GM18951 (cell line): ENCODE data around the gene IQSEC1.

ENCODE experiments used
- POLR2A ChIP-seq: IDR thresholded peaks from 4 replicates; pipeline ENCODE4 v1.6.1; 2011; ENCODE audit warnings: mild to moderate bottlenecking; ENCODE audit not compliant: insufficient read length, insufficient read depth; ENCODE audit errors: extremely low read depth
- in situ Hi-C: fragments of 300-500 bp; cut with MboI; formaldehyde crosslinking; loops from one replicate; pipeline ENCODE4 v1.12.0; 2022; ENCODE audit warnings: low sequenced_read_pairs, mixed read lengths, inconsistent platforms; ENCODE audit not compliant: unreplicated experiment

IQSEC1 gene

GRCh38 chr3:12935023-12935860 is 138.0 kb downstream of the IQSEC1 start:
- TF ChIP-seq POLR2A: no peak
- in situ Hi-C loops: no loop called here

GRCh38 chr3:12934431-12934830 is 138.8 kb downstream of the IQSEC1 start:
- no peak for TF ChIP-seq POLR2A
- in situ Hi-C loops: no loop called here

GRCh38 chr3:12933901-12934300 is 139.3 kb downstream of the IQSEC1 start:
- TF ChIP-seq POLR2A: no peak
- in situ Hi-C loops: no loop called here

- in situ Hi-C loops: no loop called here
- TF ChIP-seq POLR2A: no peak
Measured at GRCh38 chr3:12932754-12933153, 140.5 kb downstream of the IQSEC1 start.

GRCh38 chr3:12932347-12932746 is 140.9 kb downstream of the IQSEC1 start:
- no peak for TF ChIP-seq POLR2A
- in situ Hi-C loops: no loop called here

GRCh38 chr3:12931273-12931905 is 141.8 kb downstream of the IQSEC1 start:
- TF ChIP-seq POLR2A: no peak
- in situ Hi-C loops: no loop called here

GRCh38 chr3:12929801-12930200 is 143.4 kb downstream of the IQSEC1 start:
- in situ Hi-C loops: no loop called here
- TF ChIP-seq POLR2A: no peak

GRCh38 chr3:12926660-12927059 is 146.6 kb downstream of the IQSEC1 start:
- no peak for TF ChIP-seq POLR2A
- in situ Hi-C loops: no loop called here

GRCh38 chr3:12925648-12926047 is 147.6 kb downstream of the IQSEC1 start:
- no peak for TF ChIP-seq POLR2A
- in situ Hi-C loops: no loop called here

GRCh38 chr3:12924437-12924836 is 148.8 kb downstream of the IQSEC1 start:
- in situ Hi-C loops: no loop called here
- TF ChIP-seq POLR2A: no peak

- no peak for TF ChIP-seq POLR2A
- in situ Hi-C loops: no loop called here
Measured at GRCh38 chr3:12922881-12923431, 150.3 kb downstream of the IQSEC1 start.

- in situ Hi-C loops: no loop called here
Measured at GRCh38 chr3:12922306-12922705, 150.9 kb downstream of the IQSEC1 start.

GRCh38 chr3:12921736-12922135 is 151.5 kb downstream of the IQSEC1 start:
- in situ Hi-C loops: no loop called here
- TF ChIP-seq POLR2A: no peak

More at GRCh38 chr3:12922306-12922705, 150.9 kb downstream of the IQSEC1 start:
- no peak for TF ChIP-seq POLR2A

- in situ Hi-C loops: no loop called here
- TF ChIP-seq POLR2A: no peak
Measured at GRCh38 chr3:12920967-12921366, 152.3 kb downstream of the IQSEC1 start.
